ENCODE results near the gene HEXD.

The HEXD gene

GRCh38 chr17:82461827-82462524, 43.8 kb downstream of the HEXD start:
- no peak for DNase-seq

DNA sequence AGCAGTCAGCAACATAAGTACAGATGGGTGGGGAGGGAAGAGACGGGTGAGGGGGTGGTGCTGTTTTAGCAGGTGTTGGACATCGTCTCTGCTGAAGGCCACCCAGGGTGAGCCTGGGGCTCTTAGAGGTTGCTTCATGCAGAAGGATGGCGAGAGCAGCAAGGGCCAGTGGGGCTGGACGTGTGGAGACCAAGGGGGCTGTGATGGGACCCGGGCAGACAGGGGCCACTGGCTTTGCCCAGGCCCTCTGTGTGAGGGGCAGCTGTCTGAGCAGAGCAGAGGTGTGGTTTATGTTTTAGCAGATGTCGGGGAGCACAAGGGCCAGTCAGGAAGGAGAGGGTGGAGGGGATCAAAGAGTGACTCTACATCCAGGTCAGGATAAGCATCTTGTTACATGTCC, 45.2 kb downstream of the HEXD start:
- DNase-seq: no peak

- DNase-seq: no peak
These were observed 45.9 kb downstream of the HEXD start for GRCh38 chr17:82463925-82464566.

DNA sequence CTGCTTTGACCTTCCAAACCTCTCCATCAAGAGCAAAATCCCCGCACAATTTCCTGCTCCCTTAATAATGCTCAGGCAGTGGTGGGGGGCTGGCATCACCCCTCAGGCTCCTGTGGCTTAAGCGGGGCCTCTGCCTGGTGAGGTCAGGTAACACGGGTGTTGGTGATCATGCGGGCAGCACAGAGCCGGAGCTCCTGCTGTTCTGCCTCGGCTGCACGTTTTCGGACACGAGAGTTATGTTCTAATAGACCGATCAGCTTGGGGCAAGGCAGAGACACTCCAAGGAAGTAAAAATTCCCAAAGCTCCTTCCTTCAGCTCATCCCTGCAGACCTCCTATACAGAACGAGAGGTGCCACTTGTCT, 46.4 kb downstream of the HEXD start:
- no peak for DNase-seq

DNA sequence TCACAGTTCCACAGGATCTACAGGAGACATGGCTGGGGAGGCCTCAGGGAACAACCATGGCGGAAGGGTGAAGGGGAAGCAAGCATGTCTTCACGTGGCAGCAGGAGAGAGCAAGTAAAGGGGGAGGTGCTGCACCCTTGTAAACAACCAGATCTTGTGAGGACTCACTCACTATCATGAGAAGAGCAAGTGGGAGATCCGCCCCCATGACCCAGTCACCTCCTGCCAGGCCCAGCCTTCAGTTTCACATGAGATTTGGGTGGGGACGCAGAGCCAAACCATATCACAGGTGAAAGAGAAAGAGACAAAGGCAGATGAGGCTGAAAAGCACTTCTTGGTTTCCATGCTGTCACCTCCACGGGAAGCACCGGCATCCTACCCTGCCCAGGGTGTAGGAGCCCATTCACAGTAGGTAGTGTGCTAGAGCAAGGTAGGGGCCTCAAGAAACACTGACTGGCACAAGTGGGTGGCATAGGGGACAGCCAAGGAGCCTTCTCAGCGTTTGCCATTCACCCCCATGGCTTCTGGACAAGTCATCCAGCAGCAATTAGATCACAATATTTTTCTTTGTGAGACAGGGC, 47.0 kb downstream of the HEXD start:
- DNase-seq: no peak

DNA sequence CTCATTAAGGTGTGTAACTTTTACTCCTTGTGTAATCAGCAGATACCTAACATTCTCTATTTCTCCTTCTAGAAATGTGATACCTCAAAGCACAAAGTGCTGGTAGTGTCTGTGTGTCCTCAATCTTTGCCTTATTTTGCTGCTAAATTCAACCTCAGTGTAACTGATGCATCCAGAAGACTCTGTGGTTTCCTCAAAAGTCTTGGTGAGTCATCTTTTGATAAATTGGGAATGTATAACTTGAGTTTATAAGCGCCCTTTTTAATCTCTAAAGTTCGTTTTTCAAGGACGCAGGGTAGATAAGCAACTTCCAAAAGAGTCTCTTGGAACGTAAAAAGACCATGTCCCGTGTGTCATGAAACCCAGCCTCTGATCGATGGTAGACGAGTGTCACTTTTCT, 50.5 kb downstream of the HEXD start:
- DNase-seq: no peak

DNA sequence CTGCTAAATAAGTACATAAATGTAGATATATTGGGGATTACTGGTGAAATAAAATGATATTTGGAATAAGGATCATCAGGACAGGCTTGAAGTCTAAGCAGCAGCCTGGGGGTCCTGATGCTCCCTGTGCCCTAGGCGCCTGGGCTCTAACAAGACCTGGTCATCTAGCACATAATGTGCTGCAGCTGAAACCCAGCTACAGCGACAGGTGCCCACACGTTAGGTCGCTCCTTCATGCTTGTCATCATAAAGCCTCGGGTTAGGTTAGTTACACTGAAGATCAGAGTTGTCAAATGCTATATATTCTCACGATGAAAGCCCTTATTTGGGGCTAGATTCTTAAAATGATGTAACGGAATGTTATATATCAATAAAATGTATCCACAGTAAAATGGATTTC, 51.9 kb downstream of the HEXD start:
- DNase-seq: no peak

- DNase-seq: no peak
These were observed 56.3 kb downstream of the HEXD start for GRCh38 chr17:82474223-82475010.

DNA sequence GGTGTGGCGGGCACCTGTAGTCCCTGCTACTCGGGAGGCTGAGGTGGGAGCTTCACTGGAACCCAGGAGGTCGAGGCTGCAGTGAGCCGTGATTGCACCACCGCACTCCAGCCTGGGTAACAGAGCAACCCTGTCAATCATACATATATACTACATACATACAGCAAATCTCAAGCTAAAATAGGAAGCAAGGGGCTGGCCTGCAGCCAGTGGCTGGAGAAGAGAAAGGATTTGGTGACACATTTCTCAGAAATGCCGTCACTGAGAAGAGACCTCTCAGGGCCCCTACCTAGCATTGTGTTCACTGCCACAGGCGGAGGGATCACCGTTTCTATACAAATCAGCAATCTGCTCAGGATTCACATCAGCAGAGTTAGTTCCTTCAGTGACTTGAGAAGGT, 57.3 kb downstream of the HEXD start:
- no peak for DNase-seq

GRCh38 chr17:82477934-82478333, 59.8 kb downstream of the HEXD start:
- no peak for DNase-seq

DNA sequence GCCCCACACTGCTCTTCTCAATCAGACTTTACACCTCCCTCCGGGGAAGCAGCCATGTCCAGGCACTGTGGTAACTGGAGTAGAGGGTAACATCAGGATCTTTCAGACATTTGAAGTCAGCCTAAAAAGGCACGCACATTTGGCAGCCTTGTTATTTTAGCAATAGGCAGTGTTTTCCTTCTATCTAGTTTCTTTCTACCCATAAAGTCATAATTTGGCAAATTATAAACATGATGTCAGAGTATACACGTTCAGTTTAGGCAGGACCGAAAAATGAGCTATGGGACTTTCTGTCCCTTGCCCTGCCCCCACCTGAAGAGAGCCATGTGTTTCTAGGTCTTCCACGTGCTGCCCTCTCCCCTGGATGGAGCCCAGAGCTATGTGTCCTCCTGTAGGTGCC, 61.5 kb downstream of the HEXD start:
- no peak for DNase-seq

GRCh38 chr17:82480318-82480717, 62.2 kb downstream of the HEXD start:
- DNase-seq: no peak

- DNase-seq: no peak
These were observed 65.1 kb downstream of the HEXD start for GRCh38 chr17:82483204-82483660.

GRCh38 chr17:82483836-82484235, 65.7 kb downstream of the HEXD start:
- DNase-seq: no peak

DNA sequence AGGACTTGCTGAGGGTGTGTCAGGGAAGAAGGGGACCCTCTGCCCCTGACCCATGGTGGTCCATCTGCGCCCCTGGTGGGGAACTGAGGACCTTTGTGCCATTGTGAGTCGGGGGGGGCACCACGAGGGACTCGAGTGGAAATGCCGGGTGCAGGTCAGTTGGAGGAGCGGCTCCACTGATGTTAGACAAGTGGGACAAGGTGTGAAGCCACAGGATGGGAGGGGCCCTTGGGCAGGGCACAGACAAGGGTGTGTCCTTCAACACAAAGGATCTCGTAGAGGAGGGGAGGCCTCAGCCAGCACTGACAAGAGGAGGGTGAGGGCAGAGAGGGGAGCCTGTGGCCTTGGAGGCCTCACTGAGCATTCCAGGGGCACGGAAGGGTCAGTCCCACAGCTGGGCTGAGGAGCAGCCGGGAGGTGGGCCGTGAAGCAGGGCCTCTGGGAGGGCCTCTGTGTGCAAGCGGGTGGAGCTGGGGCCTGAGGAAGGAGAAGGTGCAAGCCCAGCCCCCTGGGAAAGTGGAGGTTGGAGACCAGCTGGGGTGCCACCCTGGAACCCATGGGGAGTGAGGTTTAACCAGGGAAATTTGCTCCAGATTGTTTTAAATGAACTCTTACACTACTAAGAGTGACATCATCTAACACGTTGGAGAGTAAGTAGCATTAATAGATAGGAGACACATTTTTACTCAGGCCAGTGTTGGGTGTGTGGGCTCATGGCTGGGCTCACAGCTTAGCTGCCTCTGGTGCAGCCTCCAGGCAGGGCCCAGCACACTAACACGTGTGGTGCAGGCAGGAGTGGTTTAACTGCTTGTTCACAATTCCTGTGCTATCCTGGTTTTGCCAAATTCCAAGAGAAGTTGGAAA, 68.3 kb downstream of the HEXD start:
- no peak for DNase-seq

DNA sequence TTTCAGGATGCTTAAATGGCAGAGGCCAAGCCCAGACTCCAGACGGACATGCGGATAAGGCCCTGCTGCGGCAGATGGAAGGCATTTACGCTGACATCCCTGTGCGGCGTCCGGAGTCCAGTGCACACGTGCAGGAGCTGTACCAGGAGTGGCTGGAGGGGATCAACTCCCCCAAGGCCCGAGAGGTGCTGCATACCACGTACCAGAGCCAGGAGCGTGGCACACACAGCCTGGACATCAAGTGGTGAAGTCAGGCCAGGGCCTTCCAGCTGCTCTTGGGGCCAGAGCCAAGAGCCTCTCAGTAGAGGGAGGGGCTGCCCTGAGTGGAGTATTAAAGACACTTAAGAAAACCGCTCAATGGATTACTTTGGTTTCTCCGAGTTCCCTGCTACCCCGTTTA, 69.8 kb downstream of the HEXD start:
- DNase-seq: no peak

DNA sequence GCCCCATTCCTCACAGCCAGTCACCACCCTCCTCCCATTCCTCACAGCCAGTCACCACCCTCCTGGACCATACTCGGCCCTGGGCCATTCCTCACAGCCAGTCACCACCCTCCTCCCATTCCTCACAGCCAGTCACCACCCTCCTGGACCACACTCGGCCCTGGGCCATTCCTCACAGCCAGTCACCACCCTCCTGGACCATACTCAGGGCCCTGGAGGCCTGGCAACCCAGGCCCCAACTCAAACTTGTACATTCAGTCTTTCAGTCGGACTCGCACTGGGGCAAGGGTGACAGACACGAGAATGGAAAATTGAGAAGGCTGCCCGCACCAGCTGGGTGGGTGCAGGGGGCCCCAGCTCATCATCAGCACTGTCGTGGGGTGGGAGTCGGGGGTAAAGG, 71.0 kb downstream of the HEXD start:
- DNase-seq: no peak

GRCh38 chr17:82489851-82490511, 71.8 kb downstream of the HEXD start:
- DNase-seq: no peak

DNA sequence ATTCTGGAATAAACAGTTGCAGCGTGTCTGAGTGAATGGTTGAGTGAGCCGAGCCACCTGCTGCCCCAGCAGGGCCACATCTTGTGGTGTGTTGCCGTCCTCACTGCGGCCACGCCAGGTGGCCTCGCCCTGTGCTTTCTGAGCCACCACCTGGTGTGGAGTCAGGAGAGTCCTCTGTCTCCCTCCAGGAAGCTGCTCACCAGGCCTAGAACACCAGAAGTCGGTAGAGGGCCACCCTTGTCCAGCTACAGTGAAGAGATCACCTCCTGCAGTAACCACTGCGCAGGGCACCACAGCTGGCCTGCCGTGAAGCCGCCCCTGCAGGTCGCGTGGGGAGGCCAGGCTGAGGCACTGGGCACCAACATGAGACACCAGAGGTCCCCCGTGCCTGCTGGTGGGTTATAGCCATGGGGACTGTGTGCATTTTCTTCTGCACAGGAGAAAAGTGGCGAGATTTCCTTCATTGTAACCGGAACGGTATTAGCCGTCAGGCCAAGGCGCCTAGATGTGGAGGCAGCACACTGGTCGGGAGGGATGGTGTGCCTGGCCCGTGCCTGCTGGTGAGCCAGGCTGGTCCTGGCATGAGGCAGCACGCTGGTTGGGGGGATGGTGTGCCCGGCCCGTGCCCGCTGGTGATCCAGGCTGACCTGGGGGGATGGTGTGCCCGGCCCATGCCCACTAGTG, 72.5 kb downstream of the HEXD start:
- DNase-seq: no peak

DNA sequence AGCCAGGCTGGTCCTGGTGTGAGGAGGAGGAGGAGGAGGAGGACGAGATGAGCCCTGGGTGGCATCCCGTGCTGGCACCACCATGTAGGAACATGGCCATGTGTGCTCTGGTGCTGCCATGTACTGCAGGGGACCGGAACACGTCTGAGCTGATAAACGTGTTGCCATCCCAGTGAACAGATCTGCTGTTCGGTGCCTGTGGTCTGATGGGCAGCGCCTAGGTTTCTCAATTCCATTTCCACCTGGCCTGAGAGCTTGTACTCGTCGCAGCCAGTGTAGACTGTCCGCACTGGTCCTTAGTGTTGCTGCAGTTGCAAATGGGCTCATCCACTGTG, 73.0 kb downstream of the HEXD start:
- DNase-seq: no peak

DNA sequence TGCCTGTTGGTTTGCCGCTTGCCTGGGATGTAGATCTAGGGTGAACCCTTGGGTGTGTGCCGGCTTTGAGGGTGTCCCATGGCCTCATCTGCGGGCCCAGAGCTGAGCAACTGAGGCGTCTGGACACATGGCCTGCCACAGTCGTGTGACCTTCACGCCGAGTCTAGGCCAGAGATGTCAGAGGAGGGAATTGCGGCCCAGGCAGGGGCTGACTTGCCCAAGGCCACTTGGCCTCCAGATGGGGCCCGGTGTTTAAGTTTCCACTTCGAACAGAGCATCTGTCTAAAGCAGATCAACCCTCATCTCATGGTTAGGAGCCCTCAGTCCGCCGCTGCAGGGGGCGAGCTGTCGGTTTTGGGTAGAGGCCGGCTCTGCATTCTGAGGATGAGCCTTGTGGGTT, 73.4 kb downstream of the HEXD start:
- no peak for DNase-seq
